Natural killer cell treated with Interleukin-12 subunit alpha and Interleukin-12 subunit beta and Interleukin-15 and Interleukin-18, amount 100 ng/mL, for 72 hours (primary cell): Measurements from ENCODE around the gene SNIP1. TPM values are rescaled to one million over a fixed set of nuclear protein-coding genes. Genes with fewer than 3 reads are reported as not detected.
"Not testable (repeated sequence)": the region's sequence is repeated elsewhere in the genome, so short reads cannot be mapped to it uniquely, and the experiment has no call there.

ENCODE experiments used
- ATAC-seq, 2 donors: fragments of 150-1000 bp; cut with Tn5 transposase in 1 of 2; sonication (Bioruptor Pico), chemical (Tn5 transposase) in 1 of 2; 2 replicates each; pipeline ENCODE4 v1.10.0; 2021
- DNase-seq: peaks from one replicate; pipeline ENCODE4 v3.0.0; 2022; ENCODE audit warnings: low spot score
- H3K27ac Mint-ChIP-seq, 2 donors: 1 replicate in 1 of 2; 2 replicates in 1 of 2; pipeline ENCODE4 v1.8.0; 2022; ENCODE audit warnings: mixed read lengths in 2 of 2, mild to moderate bottlenecking in 1 of 2, moderate library complexity in 1 of 2
- H3K27me3 Mint-ChIP-seq, 2 donors: 1 replicate in 1 of 2; 2 replicates in 1 of 2; pipeline ENCODE4 v1.8.0; 2022; ENCODE audit warnings: mixed read lengths in 2 of 2
- H3K36me3 Mint-ChIP-seq: one replicate; pipeline ENCODE4 v1.8.0; 2022; ENCODE audit warnings: mixed read lengths
- H3K4me1 Mint-ChIP-seq, 2 donors: 1 replicate in 1 of 2; 2 replicates in 1 of 2; pipeline ENCODE4 v1.8.0; 2022; ENCODE audit warnings: low read depth in 2 of 2, mixed read lengths in 2 of 2, mild to moderate bottlenecking in 1 of 2
- H3K4me3 Mint-ChIP-seq: one replicate; pipeline ENCODE4 v1.8.0; 2022; ENCODE audit warnings: mixed read lengths
- H3K9me3 Mint-ChIP-seq: 2 replicates; pipeline ENCODE4 v1.8.0; 2022; ENCODE audit warnings: mixed read lengths
- total RNA-seq, 2 donors: library from RNA; stranded (reverse); gene quantifications; one replicate each; pipeline ENCODE4 v1.2.3, GENCODE V29; 2022

SNIP1 gene
- total RNA-seq, 2 donors from 2014 or later, result 31.4 to 35.8 TPM

DNA sequence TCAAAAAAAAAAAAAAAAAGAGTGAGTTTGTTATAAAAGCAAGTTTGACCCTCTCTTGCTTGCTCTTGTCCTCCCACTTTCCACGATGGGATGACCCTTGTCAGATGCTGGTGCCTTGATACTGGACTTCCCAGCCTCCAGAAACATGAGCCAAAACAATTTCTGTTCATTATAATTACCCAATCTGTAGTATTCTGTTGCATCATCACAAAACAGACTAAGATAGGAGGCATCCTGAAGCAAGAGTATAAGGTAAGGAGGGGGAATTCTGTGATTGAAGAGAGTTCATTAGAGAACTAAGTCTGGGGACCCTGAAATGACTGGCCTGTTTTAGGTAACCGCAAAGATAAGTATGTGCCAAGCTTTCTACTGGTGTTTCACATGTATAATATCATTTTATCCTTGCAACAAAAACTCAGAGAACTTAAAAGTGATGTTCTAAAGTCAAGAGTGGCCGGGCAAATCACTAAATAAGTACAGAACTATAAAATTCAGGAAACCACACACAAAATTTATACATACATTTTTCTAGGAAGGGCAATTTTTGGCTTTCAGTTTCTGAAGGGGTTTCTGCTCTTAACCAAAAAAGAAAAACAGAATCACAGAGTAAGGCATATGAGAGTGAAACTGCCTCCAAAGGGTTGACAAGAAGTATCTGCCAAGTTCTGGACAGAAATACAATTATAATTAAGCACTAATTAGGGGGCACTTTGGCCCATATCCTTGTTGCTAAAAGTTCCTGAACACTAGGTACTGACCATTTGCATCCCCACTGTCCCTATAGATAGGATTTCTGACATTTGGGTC lies 16.6 kb upstream of the SNIP1 start:
- ATAC-seq, result peak in 1 of 2 donors; percentile 64
- Mint-ChIP-seq H3K4me3 (peak overlapping the region; percentile 71), H3K27me3 (no peaks in the 10 kb centered on the region), H3K9me3 (no peaks in the 10 kb centered on the region), H3K4me1 (peaks cover 20 to 40% of the 10 kb centered on the region in 2 donors), H3K27ac (peak overlapping the region; percentile 29 to 63), H3K36me3 (peaks cover 64% of the 10 kb centered on the region)
- DNase-seq, result no peak

- peaks cover 44% of the 10 kb centered on the region for H3K36me3 Mint-ChIP-seq
- peaks cover 10 to 19% of the 10 kb centered on the region in 2 donors for H3K4me1 Mint-ChIP-seq
- ATAC-seq (no peak), DNase-seq (no peak)
- H3K27me3 Mint-ChIP-seq, result no peaks in the 10 kb centered on the region
- H3K9me3 Mint-ChIP-seq, result no peaks in the 10 kb centered on the region
- no peak overlapping the region for H3K4me3 Mint-ChIP-seq
- H3K27ac Mint-ChIP-seq, result no peak overlapping the region
Observed at GRCh38 chr1:37567023-37567422, 12.9 kb upstream of the SNIP1 start.

GRCh38 chr1:37564892-37565291 lies 10.8 kb upstream of the SNIP1 start:
- no peaks in the 10 kb centered on the region for H3K27me3 Mint-ChIP-seq
- H3K4me1 Mint-ChIP-seq, result peaks cover 3% of the 10 kb centered on the region in 2 donors
- no peak overlapping the region for H3K27ac Mint-ChIP-seq
- no peaks in the 10 kb centered on the region for H3K9me3 Mint-ChIP-seq
- peaks cover 30% of the 10 kb centered on the region for H3K36me3 Mint-ChIP-seq
- ATAC-seq (no peak), DNase-seq (no peak)
- no peak overlapping the region for H3K4me3 Mint-ChIP-seq

DNA sequence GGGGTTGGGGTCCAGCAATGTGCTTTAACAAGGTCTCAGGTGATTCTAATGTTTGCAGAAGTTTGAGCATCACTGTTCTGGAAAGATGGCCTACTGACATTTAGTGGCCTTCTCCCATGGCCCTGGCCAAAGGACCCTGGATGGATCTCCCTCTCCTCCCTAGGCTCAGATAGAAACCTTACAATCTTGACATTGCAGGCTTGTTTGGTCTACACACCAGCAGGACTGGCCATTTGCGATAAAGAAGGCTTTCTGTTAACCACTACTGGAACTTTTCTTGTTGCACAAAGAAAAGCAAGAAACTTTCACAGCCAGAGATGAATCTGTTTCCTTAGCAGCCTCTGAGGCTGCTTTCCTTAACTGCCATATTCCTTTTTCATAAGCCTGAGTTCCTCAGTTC lies 8.9 kb upstream of the SNIP1 start:
- Mint-ChIP-seq H3K27ac (no peak overlapping the region), H3K4me3 (no peak overlapping the region), H3K9me3 (no peaks in the 10 kb centered on the region), H3K36me3 (peaks cover 17% of the 10 kb centered on the region), H3K27me3 (peaks cover 0 to 5% of the 10 kb centered on the region in 2 donors), H3K4me1 (no peaks in the 10 kb centered on the region)
- ATAC-seq (no peak), DNase-seq (no peak)

GRCh38 chr1:37561133-37562132 lies 7.3 kb upstream of the SNIP1 start:
- peaks cover 5% of the 10 kb centered on the region for H3K36me3 Mint-ChIP-seq
- no peaks in the 10 kb centered on the region for H3K4me1 Mint-ChIP-seq
- no peaks in the 10 kb centered on the region for H3K9me3 Mint-ChIP-seq
- no peak for DNase-seq
- peak; percentile 57 to 60 for ATAC-seq
- peaks cover 0 to 7% of the 10 kb centered on the region in 2 donors for H3K27me3 Mint-ChIP-seq
- no peak overlapping the region for H3K4me3 Mint-ChIP-seq
- H3K27ac Mint-ChIP-seq, result no peak overlapping the region

DNA sequence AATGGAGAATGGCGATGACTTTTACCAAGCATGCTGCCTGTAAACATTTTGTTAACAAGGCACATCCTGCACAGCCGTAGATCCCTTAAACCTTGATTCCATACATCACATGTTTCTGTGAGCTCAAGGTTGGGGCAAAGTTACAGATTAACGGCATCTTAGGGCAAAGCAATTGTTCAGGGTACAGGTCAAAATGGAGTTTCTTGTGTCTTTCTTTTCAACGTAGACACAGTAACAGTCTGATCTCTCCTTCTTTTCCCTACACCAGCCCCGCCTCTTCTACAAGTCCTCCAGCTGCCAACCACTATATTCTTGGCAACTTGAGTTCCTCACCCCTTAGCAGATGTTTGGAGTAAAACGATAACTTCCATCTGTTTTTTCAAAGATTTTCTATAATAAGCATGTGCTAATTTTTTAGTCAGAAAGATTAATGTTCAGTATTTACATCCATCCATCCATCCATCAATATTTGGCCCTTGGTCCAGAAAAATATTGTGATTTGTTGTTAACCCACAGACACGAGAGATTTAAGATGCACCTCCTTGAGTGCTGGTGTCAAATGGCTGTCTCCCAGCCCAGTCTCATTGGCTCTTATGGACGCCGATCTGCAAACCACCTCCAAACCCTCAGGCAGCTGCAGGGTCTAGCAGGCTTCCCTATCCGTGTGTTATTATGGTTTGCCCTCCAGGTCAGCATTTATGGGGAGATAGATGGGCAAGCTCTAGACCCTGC lies 6.5 kb upstream of the SNIP1 start:
- Mint-ChIP-seq H3K27me3 (peaks cover 0 to 7% of the 10 kb centered on the region in 2 donors), H3K9me3 (no peaks in the 10 kb centered on the region), H3K27ac (no peak overlapping the region), H3K4me3 (no peak overlapping the region), H3K36me3 (peaks cover 3% of the 10 kb centered on the region), H3K4me1 (no peaks in the 10 kb centered on the region)
- DNase-seq, result no peak
- no peak for ATAC-seq

DNA sequence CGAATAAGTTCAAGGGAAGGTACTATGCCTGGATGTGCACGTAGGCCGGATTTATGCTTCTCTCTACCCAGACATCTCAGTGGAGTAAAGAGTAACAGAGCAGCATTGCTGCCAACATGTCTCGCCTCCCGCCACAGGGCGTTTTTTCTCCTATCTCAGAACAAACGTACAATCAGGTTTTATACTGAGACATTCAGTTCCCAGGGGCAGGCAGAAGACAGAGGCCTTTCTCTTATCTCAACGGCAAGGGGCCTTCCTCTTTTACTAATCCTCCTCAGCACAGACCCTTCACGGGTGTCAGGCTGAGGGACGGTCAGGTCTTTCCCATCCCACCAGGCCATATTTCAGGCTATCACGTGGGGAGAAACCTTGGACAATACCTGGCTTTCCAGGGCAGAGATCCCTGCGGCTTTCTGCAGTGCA lies 5.9 kb upstream of the SNIP1 start:
- H3K27ac Mint-ChIP-seq, H3K27me3 Mint-ChIP-seq, ATAC-seq, DNase-seq, H3K4me1 Mint-ChIP-seq, H3K9me3 Mint-ChIP-seq, H3K4me3 Mint-ChIP-seq, H3K36me3 Mint-ChIP-seq: not testable (repeated sequence)

DNA sequence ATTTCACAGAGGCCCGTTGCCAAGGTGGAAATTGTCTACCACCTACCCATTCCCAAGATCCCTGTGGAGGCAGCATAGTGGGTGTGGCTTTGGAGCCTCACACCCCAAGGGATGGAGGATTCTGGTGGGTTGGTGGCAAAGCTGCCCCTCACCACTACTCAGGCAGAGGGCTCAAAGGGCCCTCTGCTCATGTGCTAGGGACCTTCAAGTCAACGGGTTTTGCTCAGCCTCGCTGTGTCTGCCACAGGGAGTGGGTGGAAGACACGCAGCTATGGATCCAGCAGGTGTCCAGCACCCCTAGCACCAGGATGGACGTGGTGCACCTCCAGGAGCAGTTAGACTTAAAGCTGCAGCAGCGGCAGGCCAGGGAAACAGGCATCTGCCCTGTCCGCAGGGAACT lies 5.0 kb upstream of the SNIP1 start:
- Mint-ChIP-seq H3K27ac (no peak overlapping the region), H3K4me3 (no peak overlapping the region)

DNA sequence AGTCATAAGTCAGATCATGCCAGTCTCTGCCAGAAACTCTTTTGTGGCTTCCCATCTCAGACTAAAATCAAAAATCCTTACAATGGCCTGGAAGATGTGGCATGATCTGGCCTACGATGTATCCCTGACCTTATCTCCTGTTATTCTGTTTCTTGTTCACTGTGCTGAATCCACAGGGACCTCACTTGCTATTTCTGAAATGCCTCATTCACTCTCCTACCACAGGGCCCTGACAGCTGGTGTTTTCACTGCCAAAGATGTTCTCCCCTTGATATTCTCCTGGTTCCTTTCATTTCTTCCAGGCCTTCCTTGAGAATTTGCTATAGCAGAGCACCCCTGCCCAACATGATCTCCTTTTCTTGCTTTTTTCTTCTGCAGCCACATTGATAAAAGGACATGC lies 4.3 kb upstream of the SNIP1 start:
- H3K4me3 Mint-ChIP-seq, result no peak overlapping the region
- ATAC-seq (no peak), DNase-seq (no peak)
- no peaks in the 10 kb centered on the region for H3K9me3 Mint-ChIP-seq
- H3K27ac Mint-ChIP-seq, result no peak overlapping the region
- peaks cover 4 to 8% of the 10 kb centered on the region in 2 donors for H3K4me1 Mint-ChIP-seq
- H3K27me3 Mint-ChIP-seq, result peaks cover 0 to 7% of the 10 kb centered on the region in 2 donors
- H3K36me3 Mint-ChIP-seq, result no peaks in the 10 kb centered on the region

More for the DNA sequence above, 5.0 kb upstream of the SNIP1 start:
- H3K27me3 Mint-ChIP-seq, result peaks cover 0 to 7% of the 10 kb centered on the region in 2 donors
- ATAC-seq (no peak), DNase-seq (no peak)
- H3K36me3 Mint-ChIP-seq, result no peaks in the 10 kb centered on the region
- no peaks in the 10 kb centered on the region for H3K9me3 Mint-ChIP-seq
- H3K4me1 Mint-ChIP-seq, result peaks cover 2 to 3% of the 10 kb centered on the region in 2 donors

DNA sequence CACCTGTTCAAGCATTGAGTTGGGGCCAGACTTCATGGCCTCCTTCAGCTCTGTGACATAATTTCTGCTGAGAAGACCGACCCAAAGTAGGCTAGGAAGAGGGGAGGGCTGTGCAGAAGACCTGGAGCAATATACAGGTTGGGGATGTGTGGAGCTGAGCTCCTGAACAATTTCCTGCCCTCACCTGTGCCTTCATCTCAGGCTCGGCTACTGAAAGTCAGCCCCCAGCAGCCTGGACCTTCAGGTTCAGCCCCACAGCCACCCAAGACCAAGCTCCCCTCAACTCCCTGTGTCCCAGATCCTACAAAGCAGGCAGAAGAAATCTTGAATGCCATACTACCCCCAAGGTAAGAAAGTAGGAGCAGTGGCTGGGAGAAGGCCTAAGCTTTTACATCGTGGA lies 3.3 kb upstream of the SNIP1 start:
- H3K4me1 Mint-ChIP-seq, result peaks cover 11 to 18% of the 10 kb centered on the region in 2 donors
- DNase-seq, result no peak
- ATAC-seq, result no peak
- no peaks in the 10 kb centered on the region for H3K9me3 Mint-ChIP-seq
- no peak overlapping the region for H3K27ac Mint-ChIP-seq
- H3K36me3 Mint-ChIP-seq, result peaks cover 7% of the 10 kb centered on the region
- peaks cover 0 to 7% of the 10 kb centered on the region in 2 donors for H3K27me3 Mint-ChIP-seq
- no peak overlapping the region for H3K4me3 Mint-ChIP-seq

DNA sequence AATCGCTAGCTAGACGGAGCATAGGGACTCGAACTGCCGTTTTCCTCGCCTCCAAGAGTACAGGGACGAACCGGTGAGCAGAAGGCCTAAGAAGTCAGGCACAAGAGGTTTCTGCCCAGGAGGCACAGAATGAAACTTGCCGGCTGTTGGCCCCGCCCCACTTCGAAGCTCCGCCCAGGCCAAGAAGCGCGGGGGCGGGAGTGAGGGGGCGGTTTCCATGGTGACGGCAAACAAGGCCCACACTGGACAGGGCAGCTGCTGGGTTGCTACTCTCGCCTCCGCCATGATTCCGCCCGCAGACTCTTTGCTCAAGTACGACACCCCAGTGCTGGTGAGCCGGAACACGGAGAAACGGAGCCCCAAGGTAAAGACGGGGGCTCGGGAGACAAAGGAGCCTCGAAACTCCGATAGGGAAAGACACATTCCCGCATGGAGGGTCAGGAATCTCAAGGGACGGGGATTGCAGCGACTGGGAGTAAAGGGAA lies 2.7 kb upstream of the SNIP1 start, which contains the start of gene DNALI1:
Gene DNALI1, plus strand, starts transcription at position 229 of the 485 bp plus-strand sequence. Its CDS starts 55 bp downstream, at position 284.
- Mint-ChIP-seq H3K9me3 (no peaks in the 10 kb centered on the region), H3K27me3 (peaks cover 0 to 7% of the 10 kb centered on the region in 2 donors), H3K27ac (no peak within 1 kb of the TSS), H3K4me3 (no peak within 1 kb of the TSS), H3K4me1 (peaks cover 15 to 24% of the 10 kb centered on the region in 2 donors), H3K36me3 (peaks cover 13% of the 10 kb centered on the region)
- no peak for DNase-seq
- no peak for ATAC-seq

GRCh38 chr1:37553598-37553926 lies 531 bp downstream of the SNIP1 start:
- DNase-seq (no peak), ATAC-seq (no peak)
- peak overlapping the region; percentile 93 to 98 for H3K27ac Mint-ChIP-seq
- H3K4me1 Mint-ChIP-seq, result peaks cover 26 to 43% of the 10 kb centered on the region in 2 donors
- H3K27me3 Mint-ChIP-seq, result peaks cover 0 to 7% of the 10 kb centered on the region in 2 donors
- H3K36me3 Mint-ChIP-seq, result peaks cover 24% of the 10 kb centered on the region
- H3K9me3 Mint-ChIP-seq, result no peaks in the 10 kb centered on the region
- H3K4me3 Mint-ChIP-seq, result peak overlapping the region; percentile 98

DNA sequence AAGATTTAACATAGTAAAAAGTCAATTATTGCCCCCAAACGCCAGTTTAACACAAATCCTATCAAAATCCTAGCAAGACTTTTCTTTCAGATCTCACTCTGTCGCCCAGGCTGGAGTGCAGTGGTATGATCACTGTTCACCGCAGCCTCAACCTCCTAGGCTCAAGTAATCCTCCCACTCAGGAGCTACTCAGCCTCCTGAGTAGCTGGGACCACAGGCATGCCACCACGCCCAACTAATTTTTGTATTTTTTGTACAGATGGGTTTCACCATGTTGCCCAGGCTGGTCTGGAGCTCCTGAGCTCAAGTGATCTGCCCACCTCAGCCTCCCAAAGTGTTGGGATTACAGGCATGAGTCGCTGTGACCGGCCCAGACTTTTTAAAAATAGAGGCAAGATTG lies 4.8 kb downstream of the SNIP1 start:
- H3K27ac Mint-ChIP-seq, result peak overlapping the region; percentile 17 to 62
- no peak for DNase-seq
- peaks cover 40% of the 10 kb centered on the region for H3K36me3 Mint-ChIP-seq
- no peak for ATAC-seq
- no peaks in the 10 kb centered on the region for H3K27me3 Mint-ChIP-seq
- no peaks in the 10 kb centered on the region for H3K9me3 Mint-ChIP-seq
- no peak overlapping the region for H3K4me3 Mint-ChIP-seq
- H3K4me1 Mint-ChIP-seq, result peaks cover 32 to 48% of the 10 kb centered on the region in 2 donors
